Stimulated activated CD4-positive, alpha-beta T cell treated with anti-CD3 and anti-CD28 coated beads, Interleukin-1b, Interleukin-23, amount 100 ng/mL, for 4 hours (primary cell): ENCODE data around the gene STYXL1.
"Not testable (repeated sequence)": the region's sequence is repeated elsewhere in the genome, so short reads cannot be mapped to it uniquely, and the experiment has no call there.

ENCODE experiments used
- DNase-seq, 2 donors: peaks; one replicate each; pipeline ENCODE4 v3.0.0-alpha.2; 2020; ENCODE audit warnings: low read depth in 2 of 2

STYXL1 gene

DNA sequence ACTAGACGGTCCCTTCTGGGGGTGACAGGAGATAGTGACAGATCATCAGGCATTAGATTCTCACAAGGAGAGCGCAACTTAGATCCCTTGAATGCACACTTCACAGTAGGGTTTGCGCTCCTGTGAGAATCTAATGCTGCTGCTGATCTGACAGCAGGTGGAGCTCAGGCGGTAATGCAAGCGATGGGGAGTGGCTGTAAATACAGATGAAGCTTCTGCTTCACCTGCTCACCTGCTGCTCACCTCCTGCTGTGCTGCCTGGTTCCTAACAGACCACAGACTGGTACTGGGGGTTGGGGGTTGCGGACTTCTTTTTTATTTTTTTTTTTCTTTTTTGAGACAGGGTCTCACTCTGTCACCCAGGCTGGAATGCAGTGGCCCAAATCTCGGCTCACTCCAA lies 18.1 kb downstream of the STYXL1 start:
- DNase-seq: not testable (repeated sequence)

DNA sequence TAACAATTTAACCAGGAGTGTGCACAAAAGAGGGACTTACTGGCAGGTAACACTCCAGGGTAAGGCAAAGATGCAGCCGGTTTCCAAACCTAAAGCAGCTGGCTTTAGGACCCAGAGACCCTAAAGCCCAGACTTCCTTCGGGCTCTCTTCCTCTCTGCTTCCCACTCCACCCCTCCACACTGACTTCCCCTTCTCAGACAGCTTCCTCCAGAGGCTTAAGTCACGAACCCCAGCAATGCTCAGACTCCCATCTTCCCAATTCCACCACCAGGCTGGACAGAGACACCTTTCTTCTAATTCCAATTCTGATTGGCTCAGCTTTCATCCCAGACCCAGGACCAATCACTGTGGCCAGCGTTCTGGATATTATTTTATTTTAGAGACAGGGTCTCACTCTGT lies 24.8 kb downstream of the STYXL1 start:
- no peak for DNase-seq

DNA sequence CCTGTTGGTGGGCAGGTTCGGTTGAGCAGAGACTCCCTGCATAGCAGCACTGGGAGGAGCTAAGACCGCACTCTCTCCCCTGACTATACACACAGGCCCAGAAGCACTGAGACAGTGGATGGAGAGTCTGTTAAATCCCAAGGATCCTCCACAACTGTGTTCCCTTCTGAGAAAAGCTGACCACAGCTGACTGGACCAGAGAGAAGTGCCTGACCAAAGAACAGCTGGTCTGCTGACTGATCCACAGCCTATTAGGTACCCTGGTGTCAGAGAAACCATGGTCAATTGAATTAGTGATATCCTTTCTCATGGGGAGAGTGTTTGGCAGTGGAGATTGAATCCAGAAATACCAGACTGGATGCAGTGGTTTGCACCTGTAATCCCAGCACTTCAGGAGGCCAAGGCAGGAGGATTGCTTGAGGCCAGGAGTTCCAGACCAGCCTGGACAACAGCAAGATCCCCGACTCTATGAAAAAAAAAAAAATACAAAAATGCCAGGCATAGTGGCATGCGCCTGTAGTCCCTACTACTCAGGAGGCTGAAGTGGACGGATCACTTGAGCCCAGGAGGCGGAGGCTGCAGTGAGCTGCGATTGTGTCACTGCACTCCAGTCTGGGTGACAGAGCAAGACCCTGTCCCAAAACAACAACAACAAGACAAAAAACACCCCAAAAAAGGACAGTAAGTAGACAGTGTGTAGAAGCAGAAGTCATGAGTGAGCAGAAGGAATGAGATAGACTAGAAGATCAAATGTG lies 25.6 kb downstream of the STYXL1 start:
- DNase-seq: no peak

DNA sequence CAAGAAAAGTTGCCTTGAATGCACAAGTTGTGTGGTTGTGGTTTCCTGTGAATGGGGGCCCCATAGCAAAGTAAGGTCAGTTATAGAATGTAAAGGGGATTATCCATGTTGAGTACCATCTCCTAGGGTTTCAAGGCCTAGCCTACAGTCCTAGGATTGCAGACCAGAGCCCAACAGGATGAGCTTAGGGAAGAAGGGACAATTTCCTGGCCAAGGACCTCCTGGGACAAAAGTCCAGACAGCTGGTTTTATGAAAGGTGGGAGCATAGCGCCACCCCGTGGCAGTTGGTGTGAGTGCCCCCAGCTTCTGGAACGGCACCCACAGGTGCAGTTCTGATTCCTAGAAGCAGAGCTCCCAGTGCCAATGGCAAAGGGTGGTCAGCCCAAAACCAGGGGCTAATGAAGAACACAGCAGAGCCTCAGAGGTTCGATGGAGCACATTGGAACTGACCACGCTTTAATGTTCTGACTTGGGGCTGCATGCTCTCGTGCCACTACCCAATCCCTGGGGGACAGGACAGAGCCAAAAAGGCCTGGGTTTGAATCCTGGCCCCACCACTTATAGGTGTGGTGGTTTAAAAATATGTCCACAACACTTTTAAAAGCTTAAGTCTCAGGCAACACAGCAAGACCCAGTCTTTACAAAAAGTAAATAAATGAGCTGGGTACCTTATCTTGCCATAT lies 27.6 kb downstream of the STYXL1 start:
- DNase-seq: peak; percentile 60 to 66

DNA sequence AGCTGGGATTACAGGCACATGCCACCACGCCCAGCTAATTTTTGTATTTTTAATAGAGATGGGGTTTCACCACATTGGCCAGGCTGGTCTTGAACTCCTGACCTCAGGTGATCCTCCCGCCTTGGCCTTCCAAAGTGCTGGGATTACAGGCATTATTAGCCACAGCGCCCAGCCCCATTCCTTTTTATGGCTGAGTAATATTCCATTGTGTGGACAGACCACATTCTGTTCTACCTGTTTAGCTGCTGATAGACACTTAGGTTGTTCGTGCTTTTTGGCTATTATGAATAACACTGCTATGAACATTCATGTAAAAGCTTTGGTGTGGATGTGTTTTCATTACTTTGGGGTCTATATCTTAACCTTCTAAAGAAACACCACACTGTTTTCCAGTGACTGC lies 29.3 kb downstream of the STYXL1 start:
- not testable (repeated sequence) for DNase-seq

DNA sequence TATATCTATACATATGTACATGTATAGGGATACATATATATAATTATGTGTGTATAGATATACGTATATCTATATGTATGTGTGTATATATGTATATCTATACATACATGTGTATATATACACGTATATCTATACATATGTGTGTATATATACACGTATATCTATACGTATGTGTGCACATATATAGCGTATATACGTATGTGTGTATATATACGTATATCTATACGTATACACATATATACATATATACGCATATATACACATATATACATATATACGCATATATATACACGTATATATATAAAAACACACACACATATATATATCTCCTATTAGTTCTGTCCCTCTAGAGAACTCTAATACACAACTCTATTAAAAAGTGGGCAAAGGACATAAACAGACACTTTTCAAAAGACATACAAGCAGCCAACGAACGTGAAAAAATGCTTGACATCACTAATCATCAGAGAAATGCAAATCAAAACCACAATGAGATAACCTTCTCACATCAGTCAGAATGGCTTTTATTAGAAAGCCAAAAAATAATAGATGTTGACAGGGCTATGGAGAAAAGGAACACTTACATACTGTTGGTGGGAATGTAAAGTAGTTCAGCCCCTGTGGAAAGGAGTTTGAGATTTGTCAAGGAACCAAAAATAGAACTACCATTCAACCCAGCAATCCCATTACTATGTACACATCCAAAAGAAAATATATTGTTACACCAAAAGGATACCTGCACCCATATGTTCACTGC lies 31.4 kb downstream of the STYXL1 start:
- no peak for DNase-seq

- DNase-seq: no peak
Observed at GRCh38 chr7:76011442-76011861, 36.3 kb downstream of the STYXL1 start.

DNA sequence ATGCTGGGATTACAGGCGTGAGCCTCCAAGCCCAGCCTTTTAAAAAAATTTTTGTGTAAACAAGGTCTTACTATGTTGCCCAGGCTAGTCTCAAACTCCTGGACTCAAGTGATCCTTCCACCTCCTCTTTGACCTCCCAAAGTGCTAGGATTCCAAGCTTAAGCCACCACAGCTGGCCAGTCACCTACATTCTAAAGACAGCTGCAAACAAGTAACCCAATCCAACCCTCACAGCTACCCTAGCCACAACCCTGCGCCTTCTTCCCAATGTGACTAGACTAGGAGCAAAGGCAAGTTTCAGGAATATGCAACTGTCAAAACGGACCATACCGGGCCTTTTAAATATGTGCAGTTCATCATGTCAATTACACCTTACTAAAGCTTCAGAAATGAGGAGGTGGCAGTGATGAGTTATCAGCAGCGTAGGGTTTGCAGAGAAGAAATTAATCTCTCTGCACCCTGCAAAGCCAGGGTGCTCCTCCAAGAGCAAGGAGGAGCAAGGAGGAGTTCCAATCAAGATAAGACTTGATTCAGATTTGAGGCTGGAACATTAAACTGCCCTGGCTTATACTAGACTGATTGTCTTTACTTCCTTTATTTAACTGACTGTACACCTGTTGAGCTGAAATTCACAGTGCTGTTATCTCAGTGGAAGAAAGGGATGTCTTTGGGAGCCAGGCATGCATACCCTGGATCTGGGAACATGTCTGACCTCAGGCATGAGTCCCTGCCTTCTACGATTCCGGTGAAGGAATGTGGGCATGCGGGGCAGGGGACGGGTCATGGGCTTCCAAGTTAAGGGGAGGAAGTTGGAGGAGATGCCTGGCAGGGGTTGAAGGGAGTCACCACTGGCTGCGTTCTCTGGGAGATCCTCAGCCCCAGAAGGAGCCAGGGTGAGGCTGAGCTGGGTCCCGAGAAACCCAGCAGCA lies 37.9 kb downstream of the STYXL1 start:
- DNase-seq: no peak

- no peak for DNase-seq
Observed at GRCh38 chr7:76008156-76008687, 39.6 kb downstream of the STYXL1 start.

DNA sequence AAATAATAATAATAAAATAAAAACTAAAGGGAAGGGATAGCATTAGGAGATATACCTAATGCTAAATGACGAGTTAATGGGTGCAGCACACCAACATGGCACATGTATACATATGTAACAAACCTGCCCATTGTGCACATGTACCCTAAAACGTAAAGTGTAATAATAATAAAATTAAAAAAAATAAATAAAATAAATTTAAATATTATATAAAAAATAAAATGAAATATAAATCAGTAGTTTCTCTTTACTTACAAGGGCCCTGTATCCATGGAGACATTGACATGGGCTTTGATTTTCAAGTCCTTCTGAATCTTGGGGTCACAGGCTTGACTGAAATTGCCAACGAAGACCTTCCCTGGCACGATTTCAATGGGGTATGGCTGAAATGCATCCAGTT lies 42.8 kb downstream of the STYXL1 start:
- DNase-seq: not testable (repeated sequence)

GRCh38 chr7:76003351-76003750 lies 44.4 kb downstream of the STYXL1 start:
- DNase-seq: no peak

DNA sequence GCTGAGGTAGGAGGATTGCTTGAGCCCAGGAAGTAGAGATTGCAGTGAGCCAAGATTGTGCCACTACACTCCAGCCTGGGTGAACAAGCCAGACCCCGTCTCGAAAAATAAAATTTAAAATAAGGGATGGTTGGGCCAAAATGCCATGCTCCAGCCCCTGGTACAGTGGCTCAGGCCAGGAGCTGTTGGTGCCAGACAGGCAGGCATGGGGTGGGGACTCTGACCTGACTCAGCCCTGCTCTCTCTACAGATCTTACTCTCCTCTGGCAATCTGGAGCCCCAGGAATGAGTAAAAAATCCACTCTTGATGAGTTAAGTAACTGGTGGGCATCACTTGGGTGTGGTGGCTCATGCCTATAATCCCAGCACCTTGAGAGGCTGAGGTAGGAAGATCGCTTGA lies 45.0 kb downstream of the STYXL1 start:
- DNase-seq: no peak

DNA sequence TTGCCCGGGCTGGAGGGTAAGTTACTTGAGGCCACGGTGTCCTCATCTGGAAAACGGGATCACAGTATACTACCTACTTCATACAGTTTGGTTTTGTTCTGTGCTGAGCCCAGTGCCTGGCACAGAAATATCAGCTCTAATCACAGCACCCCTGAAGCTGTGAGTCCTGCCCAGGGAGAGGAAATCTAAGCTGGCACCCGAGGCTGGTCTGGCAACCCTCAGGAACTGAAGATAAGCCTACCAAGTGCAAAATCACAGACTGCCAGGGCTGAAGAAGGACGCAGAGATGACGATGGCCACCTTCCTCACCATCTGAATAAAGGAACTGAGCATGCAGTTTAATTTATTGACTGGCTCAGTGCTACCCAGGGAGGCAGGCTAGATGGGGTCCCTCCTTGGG lies 45.7 kb downstream of the STYXL1 start:
- DNase-seq: no peak

DNA sequence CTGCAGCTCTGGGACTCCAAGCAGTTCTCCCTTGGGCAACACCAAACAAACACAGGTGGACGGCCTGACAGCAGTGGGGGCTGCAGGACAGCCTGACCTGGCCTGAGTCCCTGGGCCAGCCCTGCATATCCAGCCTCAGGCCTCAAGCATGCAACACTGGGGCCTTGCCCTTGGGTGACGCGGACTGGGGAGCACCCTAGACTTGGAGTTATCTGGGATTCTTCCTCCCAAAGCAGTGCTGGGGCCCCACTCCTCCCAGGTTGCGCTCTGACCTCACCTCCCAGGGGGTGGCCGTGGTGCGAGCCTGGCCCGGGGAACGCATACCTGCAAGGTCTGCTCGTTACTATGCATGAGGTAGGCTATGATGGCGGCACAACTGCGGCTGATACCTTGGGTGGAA lies 47.2 kb downstream of the STYXL1 start:
- no peak for DNase-seq

DNA sequence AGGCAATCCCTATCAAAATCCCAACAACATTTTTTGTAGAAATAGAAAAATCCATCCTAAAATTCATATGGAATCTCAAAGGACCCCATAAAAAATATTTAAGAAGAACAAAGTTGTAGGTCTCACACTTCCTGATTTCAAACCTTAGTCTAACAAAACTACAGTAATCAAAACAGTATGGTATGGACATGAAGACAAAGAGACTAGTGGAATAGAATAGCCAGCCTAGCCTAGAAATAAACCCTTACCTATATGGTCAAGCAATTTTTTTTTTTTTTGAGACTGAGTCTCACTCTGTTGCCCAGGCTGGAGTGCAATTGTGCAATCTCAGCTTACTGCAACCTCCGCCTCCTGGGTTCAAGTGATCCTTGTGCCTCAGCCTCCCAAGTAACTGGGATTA lies 49.8 kb downstream of the STYXL1 start:
- no peak for DNase-seq

GRCh38 chr7:75996476-75996875 lies 51.3 kb downstream of the STYXL1 start:
- no peak for DNase-seq

DNA sequence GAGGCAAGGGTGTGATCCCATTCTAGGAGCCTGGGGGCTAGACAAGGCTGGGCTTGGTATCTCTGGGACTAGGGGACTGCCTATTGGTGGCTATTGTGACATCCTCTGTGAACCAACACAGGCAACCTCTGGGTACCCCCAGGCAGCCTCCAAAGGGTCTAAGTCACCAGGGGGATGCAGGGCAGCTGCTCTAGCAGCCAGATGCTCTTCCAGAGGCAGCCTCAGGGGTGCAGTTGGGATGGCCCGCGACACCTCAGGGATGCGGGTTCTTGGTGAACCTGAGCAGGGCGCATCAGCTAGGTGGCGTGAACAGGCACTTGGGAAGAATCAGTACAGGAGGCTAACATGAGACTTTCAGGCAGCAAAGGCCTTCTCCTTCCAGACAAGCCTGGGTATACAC lies 51.8 kb downstream of the STYXL1 start:
- no peak for DNase-seq

DNA sequence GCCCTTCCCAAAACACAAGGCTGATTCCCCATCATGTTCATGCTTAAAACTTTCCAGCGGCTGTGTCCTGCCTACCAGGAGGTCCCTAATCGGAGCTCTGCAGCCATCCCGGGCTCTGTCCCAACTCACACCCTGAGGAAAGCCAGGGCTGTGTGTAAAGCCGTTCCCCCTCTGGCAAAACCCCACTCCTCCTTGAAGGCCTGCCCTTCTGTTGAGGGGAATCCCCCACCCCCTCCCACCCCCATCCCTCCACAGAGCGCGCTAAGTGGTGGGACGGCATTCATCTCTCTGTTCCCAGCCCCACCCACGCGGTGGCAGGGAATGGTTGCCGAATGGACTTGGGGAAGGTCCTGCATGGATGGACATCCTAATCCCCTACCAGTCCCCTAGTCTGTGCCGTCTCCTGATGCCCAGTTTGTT lies 52.7 kb downstream of the STYXL1 start:
- DNase-seq: no peak

GRCh38 chr7:75994388-75995051 lies 53.3 kb downstream of the STYXL1 start, which contains the start of gene TMEM120A:
TMEM120A (minus strand) TSS chr7:75994595; CDS start chr7:75994570, 25 bp downstream.
- peak; percentile 91 to 98 for DNase-seq

DNA sequence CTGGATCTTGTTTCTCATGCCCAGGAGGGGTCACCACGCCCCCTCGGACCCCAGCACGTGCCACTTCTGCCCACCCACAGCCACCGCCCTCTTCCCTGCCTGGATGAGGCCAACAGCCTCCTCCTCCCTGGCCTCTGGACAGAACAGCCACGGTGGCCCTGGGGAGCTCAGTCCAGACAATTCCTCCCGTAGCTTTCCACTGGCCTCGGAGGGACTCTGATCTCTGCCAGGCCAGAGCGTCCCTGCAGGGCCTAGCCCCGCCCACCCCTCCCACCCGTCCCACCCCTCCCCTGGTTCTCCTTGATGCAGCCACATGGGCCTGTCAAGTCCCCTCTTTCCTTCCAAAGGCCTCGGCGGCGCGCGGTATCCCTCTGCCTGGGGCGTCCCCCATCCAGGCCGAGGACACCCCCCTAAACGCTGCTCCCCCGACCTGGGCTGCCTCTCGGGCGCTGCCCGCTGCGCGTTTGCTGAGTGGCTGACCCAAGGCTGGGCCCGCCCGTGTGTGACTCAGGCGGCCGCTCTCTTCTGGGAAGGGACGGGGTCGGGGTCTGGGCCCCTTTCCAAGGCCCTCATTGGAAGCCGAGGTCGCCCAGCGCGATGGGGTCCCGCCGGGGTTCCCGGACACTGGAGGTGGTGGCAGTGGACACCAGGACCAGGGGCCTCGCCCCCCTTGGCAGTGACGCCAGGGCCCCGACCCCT lies 54.0 kb downstream of the STYXL1 start:
- DNase-seq: no peak
